ENCODE data around the gene ACTR10.

Gene ACTR10

DNA sequence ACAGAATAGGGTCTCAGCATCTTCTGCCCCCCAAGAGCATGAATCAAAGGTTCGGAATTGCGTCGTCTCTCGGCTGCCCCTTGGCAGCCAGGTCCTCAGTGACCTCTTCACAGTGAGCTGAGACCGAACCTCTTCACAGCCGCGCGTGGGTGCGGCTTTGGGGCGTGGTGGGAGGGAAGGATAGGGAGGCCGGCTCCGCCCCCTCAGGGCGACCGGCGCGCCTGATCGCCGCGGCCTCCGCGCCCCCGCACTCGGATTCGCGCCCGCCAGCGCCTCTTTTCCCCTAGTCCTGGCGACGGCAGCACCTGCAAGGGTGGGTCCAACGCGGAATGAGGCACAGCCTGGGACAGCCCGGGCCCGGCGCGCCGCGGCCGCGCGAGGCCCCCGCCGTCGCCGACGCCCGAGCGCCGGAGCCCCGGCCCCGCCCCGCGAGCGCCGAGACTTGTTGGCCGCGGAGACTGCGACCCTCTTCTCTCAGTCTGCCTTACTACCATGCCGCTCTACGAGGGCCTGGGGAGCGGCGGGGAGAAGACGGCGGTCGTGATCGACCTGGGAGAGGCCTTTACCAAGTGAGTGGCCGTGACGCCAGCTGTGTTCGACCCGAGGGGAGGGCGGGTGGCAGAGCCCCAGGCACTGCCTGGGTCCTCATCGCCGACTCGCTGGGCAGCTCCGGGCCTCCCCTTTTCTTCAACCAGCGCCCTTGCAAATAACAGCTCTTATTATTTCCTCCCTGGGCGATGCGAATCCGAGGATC lies at the start of gene ACTR10:
ACTR10 (plus strand) TSS at position 424 of the 754 bp plus-strand sequence; CDS start at position 493, 69 bp downstream.
- peak; percentile 82 for DNase-seq

DNA sequence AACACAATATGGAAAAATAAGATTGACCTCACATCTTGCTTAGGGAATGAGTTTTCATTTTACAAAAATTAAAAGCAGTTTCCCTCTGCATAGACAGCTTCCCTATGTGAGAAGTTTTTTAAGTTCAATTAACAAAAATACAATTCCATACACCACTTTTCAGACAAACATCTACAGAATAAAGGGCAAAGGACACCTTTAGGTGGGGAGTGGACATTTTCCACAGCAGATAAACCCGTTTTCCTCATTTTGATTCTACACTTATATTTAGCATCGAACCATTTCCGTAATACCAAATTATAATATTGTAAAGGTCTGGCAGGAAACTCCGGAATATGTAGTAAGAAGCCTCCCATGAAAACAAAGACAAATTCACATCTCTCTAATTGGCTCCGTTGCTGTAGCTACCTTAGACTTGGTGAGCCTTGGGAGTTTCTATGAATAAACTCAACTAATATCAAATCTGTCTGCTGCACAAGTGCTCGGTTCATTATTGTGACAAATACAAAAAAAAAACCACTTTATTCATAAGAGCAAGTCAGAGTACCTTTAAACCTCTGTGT lies 49.6 kb upstream of the ACTR10 start:
- DNase-seq = no peak

GRCh38 chr14:58151133-58152013 lies 48.6 kb upstream of the ACTR10 start:
- DNase-seq = no peak

GRCh38 chr14:58152014-58152857 lies 47.7 kb upstream of the ACTR10 start, which contains the start of gene ARMH4:
Gene ARMH4 (minus strand): TSS chr14:58152213. CDS start chr14:58139358, 12,855 bp downstream.
- DNase-seq = peak; percentile 64

- no peak for DNase-seq
These were observed 39.4 kb upstream of the ACTR10 start for GRCh38 chr14:58160561-58160960.

DNA sequence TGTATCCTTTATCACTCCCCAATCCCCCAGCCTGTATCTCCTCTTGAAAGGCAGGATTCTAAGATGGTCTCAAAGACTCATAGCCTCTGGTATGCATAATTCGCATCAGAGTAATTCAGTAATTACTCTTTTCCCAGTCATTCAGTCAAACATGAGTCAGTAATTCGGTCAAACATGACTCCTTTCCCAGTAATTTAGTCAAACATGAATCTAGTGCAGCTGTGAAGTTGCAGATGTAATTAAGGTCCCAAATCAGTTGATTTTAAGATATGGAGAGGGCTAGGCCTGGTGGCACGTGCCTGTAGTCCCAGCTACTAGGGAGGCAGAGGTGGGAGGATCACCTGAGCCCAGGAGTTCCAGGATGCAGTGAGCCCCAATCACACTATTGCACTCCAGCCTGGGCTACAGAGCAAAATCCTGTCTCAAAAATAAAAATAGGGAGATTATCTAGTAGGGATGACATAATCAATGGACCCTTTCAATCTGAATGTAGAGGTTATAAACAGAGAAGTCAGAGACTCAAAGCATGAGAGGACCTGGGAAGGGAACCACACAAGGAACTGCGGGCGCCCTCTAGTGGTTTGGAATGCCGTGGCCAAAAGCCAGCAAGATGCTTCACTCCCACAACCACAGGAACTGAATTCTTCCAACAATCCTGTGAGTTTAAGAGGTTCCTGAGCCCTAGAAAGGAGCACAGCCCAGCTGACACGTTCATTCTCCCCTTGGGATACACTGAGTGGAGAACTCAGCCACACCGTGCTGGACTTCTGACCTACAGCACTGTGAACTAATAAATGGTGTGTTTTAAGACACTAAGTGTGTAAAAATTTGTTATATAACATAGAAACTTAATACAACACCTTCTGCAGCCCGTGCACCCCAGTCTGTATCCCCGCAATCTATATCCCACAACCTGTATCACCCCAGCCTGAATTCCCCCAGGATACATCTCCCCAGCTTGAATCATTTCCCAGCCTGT lies 33.7 kb upstream of the ACTR10 start:
- peak; percentile 58 for DNase-seq

GRCh38 chr14:58167057-58167456 lies 32.9 kb upstream of the ACTR10 start:
- no peak for DNase-seq

GRCh38 chr14:58167891-58168290 lies 32.1 kb upstream of the ACTR10 start:
- no peak for DNase-seq

GRCh38 chr14:58171090-58171489 lies 28.9 kb upstream of the ACTR10 start:
- peak; percentile 36 for DNase-seq

DNA sequence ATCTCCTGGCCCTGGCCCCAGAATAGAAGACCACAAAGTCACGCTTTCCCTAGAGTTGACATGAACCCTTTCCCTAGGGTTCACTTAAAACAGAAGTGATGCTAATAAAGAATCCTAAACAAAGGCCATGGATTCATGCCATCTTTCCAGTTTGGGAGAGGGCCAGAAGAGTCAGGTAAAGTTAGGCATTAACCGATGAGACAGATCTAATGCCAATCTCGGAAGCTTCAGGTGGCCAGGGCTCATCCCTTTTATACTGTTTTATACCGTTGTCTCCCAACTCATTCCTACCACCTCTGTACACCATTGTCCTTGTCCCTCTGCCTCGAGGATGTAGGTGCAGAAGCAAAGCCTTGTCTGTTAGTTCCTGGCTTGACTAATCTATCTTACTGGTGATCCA lies 22.8 kb upstream of the ACTR10 start:
- DNase-seq = no peak

- no peak for DNase-seq
These were observed 10.8 kb upstream of the ACTR10 start for GRCh38 chr14:58189176-58189575.

DNA sequence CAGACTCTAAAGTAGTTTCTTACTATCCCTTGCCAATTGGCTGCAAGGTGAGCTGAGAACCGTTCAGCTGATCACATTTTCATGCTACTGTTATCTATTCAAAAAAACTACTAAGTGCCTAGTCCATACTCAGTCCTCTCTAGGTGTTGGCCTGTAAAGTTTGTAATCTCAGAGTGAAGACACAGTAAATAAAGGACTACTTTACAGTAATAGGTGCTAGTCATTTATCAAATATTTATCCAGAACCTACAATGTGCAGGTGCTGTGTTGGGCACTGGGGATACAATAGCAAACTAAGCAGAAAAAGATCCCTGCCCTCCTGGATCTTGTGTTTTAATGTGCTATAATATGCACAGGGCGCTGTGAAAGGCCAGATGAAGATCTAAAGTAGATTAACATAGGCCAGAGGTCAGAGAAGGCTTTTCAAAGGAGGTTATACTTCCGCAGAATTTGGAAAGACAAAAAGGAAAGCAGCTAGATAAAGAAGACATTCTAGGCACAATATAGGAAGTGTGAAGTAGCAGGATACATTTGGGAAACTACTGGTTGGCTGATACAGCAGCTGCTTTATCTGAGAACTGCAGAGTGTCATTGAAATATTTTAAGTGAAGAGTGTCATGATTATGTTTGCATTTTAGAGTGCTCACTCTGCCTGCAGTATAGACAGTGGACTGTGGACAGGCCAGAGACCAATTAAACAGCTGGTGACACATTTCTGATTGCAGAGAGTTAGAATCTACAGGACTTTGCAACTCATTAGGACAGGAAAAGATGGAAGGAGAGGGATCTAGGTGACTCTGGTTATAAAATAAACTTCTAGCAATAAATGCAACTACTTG lies 8.0 kb upstream of the ACTR10 start:
- DNase-seq = no peak

- no peak for DNase-seq
These were observed 6.4 kb upstream of the ACTR10 start for GRCh38 chr14:58193542-58193941.

DNA sequence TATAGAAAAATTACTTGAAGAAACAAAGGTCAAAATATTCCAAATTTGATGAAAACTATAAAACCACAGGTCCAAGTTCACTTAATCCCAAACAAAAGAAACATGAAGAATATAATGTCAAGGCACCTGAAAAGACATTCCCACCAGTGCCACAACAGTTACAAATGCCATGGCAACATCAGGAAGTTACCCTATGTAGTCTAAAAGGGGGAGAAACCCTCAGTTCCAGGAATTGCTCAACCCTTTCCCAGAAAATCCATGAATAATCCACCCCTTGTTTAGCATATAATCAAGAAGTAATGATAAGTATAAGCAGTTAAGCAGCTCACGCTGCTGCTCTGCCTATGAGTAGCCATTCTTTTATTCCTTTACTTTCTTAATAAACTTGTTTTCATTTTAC lies 3.8 kb upstream of the ACTR10 start:
- DNase-seq = no peak

- no peak for DNase-seq
These were observed 1.9 kb upstream of the ACTR10 start for GRCh38 chr14:58198086-58198485.

DNA sequence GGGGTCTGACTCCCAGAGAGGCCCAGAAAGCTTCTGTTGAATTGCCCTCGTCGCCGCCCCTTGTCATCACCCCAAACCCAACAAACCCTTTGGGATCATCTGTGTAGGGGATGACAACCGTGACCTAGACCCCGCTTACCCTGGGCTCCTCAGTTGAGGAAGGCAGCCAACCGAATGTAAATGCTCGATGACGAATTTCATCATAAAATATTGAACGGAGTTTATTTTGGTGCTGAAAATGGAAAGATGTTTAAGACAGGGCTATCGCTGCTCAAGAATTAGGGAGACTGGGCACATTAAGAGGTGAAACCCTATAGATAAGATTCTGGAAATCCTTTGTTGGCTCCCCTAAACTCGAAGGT lies 512 bp downstream of the ACTR10 start:
- DNase-seq = no peak

GRCh38 chr14:58200846-58201245 lies 897 bp downstream of the ACTR10 start:
- DNase-seq = no peak

DNA sequence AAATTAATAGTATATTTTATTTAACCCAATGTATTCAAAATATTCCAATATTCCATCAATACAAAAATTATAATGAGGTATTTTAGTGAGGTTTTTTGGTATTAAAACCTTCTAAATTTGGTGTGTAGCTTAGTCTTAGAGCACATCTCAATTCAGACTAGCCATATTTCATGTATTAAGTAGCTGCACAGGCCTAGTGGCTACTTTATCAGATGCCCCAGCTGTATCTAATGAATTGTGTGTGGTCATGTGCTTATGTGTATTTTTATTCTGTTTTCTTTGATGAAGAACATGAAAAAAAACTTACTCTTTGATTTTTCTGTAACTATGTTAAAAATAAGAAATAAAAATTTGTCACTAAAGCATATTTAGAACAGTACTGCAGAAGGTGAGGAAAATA lies 13.2 kb downstream of the ACTR10 start:
- no peak for DNase-seq

GRCh38 chr14:58215191-58215914 lies 15.4 kb downstream of the ACTR10 start:
- DNase-seq = no peak

GRCh38 chr14:58216544-58216943 lies 16.6 kb downstream of the ACTR10 start:
- no peak for DNase-seq
